G401.6 (cell line): ENCODE results near the gene RNF212.
"Not testable (repeated sequence)": the region's sequence is repeated elsewhere in the genome, so short reads cannot be mapped to it uniquely, and the experiment has no call there.

ENCODE experiments used
- FAIRE-seq: peaks from 2 replicates; lab custom pipeline; 2012; peaks lifted over from hg19 to GRCh38; lab: Jason Lieb, UNC

RNF212 gene

GRCh38 chr4:1062419-1062818, 50.9 kb downstream of the RNF212 start:
- no peak for FAIRE-seq

- no peak for FAIRE-seq
Measured at GRCh38 chr4:1061760-1062159, 51.6 kb downstream of the RNF212 start.

GRCh38 chr4:1061056-1061700, 52.2 kb downstream of the RNF212 start:
- FAIRE-seq: no peak

GRCh38 chr4:1060621-1061020, 52.7 kb downstream of the RNF212 start:
- FAIRE-seq: no peak

GRCh38 chr4:1060121-1060520, 53.2 kb downstream of the RNF212 start:
- FAIRE-seq: no peak

GRCh38 chr4:1058997-1059665, 54.2 kb downstream of the RNF212 start:
- FAIRE-seq: no peak

GRCh38 chr4:1058198-1058996, 55.0 kb downstream of the RNF212 start:
- no peak for FAIRE-seq

GRCh38 chr4:1057403-1057745, 56.0 kb downstream of the RNF212 start:
- no peak for FAIRE-seq

GRCh38 chr4:1056671-1057402, 56.5 kb downstream of the RNF212 start:
- FAIRE-seq: no peak

- no peak for FAIRE-seq
Measured at GRCh38 chr4:1055721-1056590, 57.4 kb downstream of the RNF212 start.

- FAIRE-seq: not testable (repeated sequence)
Measured at GRCh38 chr4:1055243-1055701, 58.1 kb downstream of the RNF212 start.

- not testable (repeated sequence) for FAIRE-seq
Measured at GRCh38 chr4:1054696-1055242, 58.6 kb downstream of the RNF212 start.

GRCh38 chr4:1053891-1054290, 59.5 kb downstream of the RNF212 start:
- not testable (repeated sequence) for FAIRE-seq

GRCh38 chr4:1053080-1053661, 60.2 kb downstream of the RNF212 start:
- FAIRE-seq: no peak

GRCh38 chr4:1052231-1052671, 61.1 kb downstream of the RNF212 start:
- no peak for FAIRE-seq

GRCh38 chr4:1051472-1051871, 61.9 kb downstream of the RNF212 start:
- no peak for FAIRE-seq

GRCh38 chr4:1050486-1051213, 62.7 kb downstream of the RNF212 start:
- FAIRE-seq: no peak

- FAIRE-seq: no peak
Measured at GRCh38 chr4:1049591-1049905, 63.8 kb downstream of the RNF212 start.

- no peak for FAIRE-seq
Measured at GRCh38 chr4:1048773-1049590, 64.4 kb downstream of the RNF212 start.
